Neural progenitor cell (in vitro differentiated cells): ENCODE measurements around the gene SYNE3. TPM values are rescaled to one million over a fixed set of nuclear protein-coding genes. Genes with fewer than 3 reads are reported as not detected.

Experiments
- DNase-seq: peaks from one replicate; pipeline ENCODE4 v3.0.0-alpha.2; 2016; ENCODE audit warnings: low spot score
- H2AFZ ChIP-seq: fragments of 200-600 bp; sonication (generic); replicated peaks from 2 replicates; pipeline ENCODE4 v1.6.1; 2016; ENCODE audit warnings: antibody characterized with exemption
- H3F3A ChIP-seq: fragments of 200-600 bp; sonication (generic); 2 replicates; pipeline ENCODE4 v1.6.1; 2016; ENCODE audit warnings: antibody characterized with exemption, low read depth
- H3K27ac ChIP-seq: fragments of 200-600 bp; sonication (generic); 2 replicates; pipeline ENCODE4 v1.5.1; 2016; ENCODE audit warnings: mild to moderate bottlenecking
- H3K27me3 ChIP-seq: fragments of 200-600 bp; sonication (generic); 2 replicates; pipeline ENCODE4 v1.6.1; 2016; ENCODE audit warnings: mild to moderate bottlenecking, moderate library complexity
- H3K36me3 ChIP-seq: fragments of 200-600 bp; sonication (generic); 2 replicates; pipeline ENCODE4 v1.5.1; 2016
- H3K4me1 ChIP-seq: fragments of 200-600 bp; sonication (generic); 2 replicates; pipeline ENCODE4 v1.6.1; 2016; ENCODE audit warnings: mixed run types
- H3K4me2 ChIP-seq: fragments of 200-600 bp; sonication (generic); 2 replicates; pipeline ENCODE4 v1.6.1; 2016
- H3K4me3 ChIP-seq: fragments of 200-600 bp; sonication (generic); 2 replicates; pipeline ENCODE4 v1.5.1; 2016
- H3K79me2 ChIP-seq: fragments of 200-600 bp; sonication (generic); 2 replicates; pipeline ENCODE4 v1.6.1; 2016; ENCODE audit warnings: low read depth
- H3K9ac ChIP-seq: fragments of 200-600 bp; sonication (generic); 2 replicates; pipeline ENCODE4 v1.6.1; 2016
- H3K9me3 ChIP-seq: fragments of 200-600 bp; sonication (generic); 2 replicates; pipeline ENCODE4 v1.5.1; 2016; ENCODE audit warnings: low read depth
- H4K20me1 ChIP-seq: fragments of 200-600 bp; sonication (generic); 2 replicates; pipeline ENCODE4 v1.6.1; 2016; ENCODE audit warnings: low read depth
- H3K27ac Mint-ChIP-seq: 3 replicates; pipeline ENCODE4 v1.8.0; 2021; ENCODE audit warnings: mixed read lengths
- H3K27me3 Mint-ChIP-seq: 2 replicates; pipeline ENCODE4 v1.8.0; 2022; ENCODE audit warnings: low read depth, mild to moderate bottlenecking, inconsistent platforms, moderate library complexity, mixed read lengths; ENCODE audit not compliant: insufficient read depth
- H3K36me3 Mint-ChIP-seq: 3 replicates; pipeline ENCODE4 v1.8.0; 2021; ENCODE audit warnings: mixed read lengths
- H3K4me1 Mint-ChIP-seq: 3 replicates; pipeline ENCODE4 v1.8.0; 2021; ENCODE audit warnings: mixed read lengths
- H3K4me3 Mint-ChIP-seq: 3 replicates; pipeline ENCODE4 v1.8.0; 2021; ENCODE audit warnings: mild to moderate bottlenecking, moderate library complexity, mixed read lengths
- H3K9me3 Mint-ChIP-seq: 3 replicates; pipeline ENCODE4 v1.8.0; 2020; ENCODE audit warnings: mixed read lengths
- CTCF ChIP-seq: fragments of 200-600 bp; sonication (generic); IDR thresholded peaks from 2 replicates; pipeline ENCODE4 v1.5.1; 2017; ENCODE audit warnings: antibody characterized with exemption, mild to moderate bottlenecking
- EZH2 ChIP-seq: fragments of 200-600 bp; sonication (generic); IDR thresholded peaks from 2 replicates; pipeline ENCODE4 v1.6.1; 2017; ENCODE audit warnings: antibody characterized with exemption, mild to moderate bottlenecking, moderate library complexity
- EZH2phosphoT487 ChIP-seq: fragments of 200-600 bp; sonication (generic); IDR thresholded peaks from 2 replicates; pipeline ENCODE4 v1.6.1; 2017; ENCODE audit warnings: antibody characterized with exemption
- total RNA-seq: library from RNA; depleted of rRNA; stranded (reverse); fragments of >200 nt; gene quantifications from 2 replicates; pipeline ENCODE4 v1.2.3, GENCODE V29; 2015; ENCODE audit warnings: low replicate concordance

SYNE3 gene
- total RNA-seq, 1 donor from 2014 or later = 0.06 TPM

GRCh38 chr14:95551435-95551834 lies 35.0 kb upstream of the SYNE3 start:
- H3K9me3 ChIP-seq = no peaks in the 10 kb centered on the region
- H3F3A ChIP-seq = peaks cover 12% of the 10 kb centered on the region
- Mint-ChIP-seq H3K27ac (no peak overlapping the region), H3K4me3 (no peak overlapping the region), H3K4me1 (peaks cover 12% of the 10 kb centered on the region), H3K27me3 (peaks cover 4% of the 10 kb centered on the region), H3K36me3 (peaks cover 32% of the 10 kb centered on the region), H3K9me3 (peaks cover 16% of the 10 kb centered on the region)
- no peak overlapping the region for H3K4me2 ChIP-seq
- H3K79me2 ChIP-seq = no peaks in the 10 kb centered on the region
- peaks cover 19% of the 10 kb centered on the region for H4K20me1 ChIP-seq
- no peak overlapping the region for H3K9ac ChIP-seq
- H3K36me3 ChIP-seq = no peaks in the 10 kb centered on the region
- no peak overlapping the region for H3K4me3 ChIP-seq
- no peak overlapping the region for H3K27ac ChIP-seq
- peaks cover 12% of the 10 kb centered on the region for H3K4me1 ChIP-seq
- TF ChIP-seq CTCF (no peak), EZH2 (no peak), EZH2phosphoT487 (no peak)
- no peak overlapping the region for H2AFZ ChIP-seq
- no peak for DNase-seq
- H3K27me3 ChIP-seq = no peaks in the 10 kb centered on the region

- peaks cover 16% of the 10 kb centered on the region for H3K9me3 Mint-ChIP-seq
- no peak overlapping the region for H3K4me3 Mint-ChIP-seq
- Histone ChIP-seq H3F3A (peaks cover 12% of the 10 kb centered on the region), H3K9ac (no peak overlapping the region), H3K4me2 (no peak overlapping the region), H3K79me2 (no peaks in the 10 kb centered on the region), H3K27me3 (no peaks in the 10 kb centered on the region), H4K20me1 (peaks cover 24% of the 10 kb centered on the region), H3K4me1 (peaks cover 12% of the 10 kb centered on the region), H3K4me3 (no peak overlapping the region), H3K36me3 (no peaks in the 10 kb centered on the region), H3K27ac (no peak overlapping the region), H2AFZ (no peak overlapping the region), H3K9me3 (no peaks in the 10 kb centered on the region)
- no peak overlapping the region for H3K27ac Mint-ChIP-seq
- H3K4me1 Mint-ChIP-seq = peaks cover 12% of the 10 kb centered on the region
- peaks cover 4% of the 10 kb centered on the region for H3K27me3 Mint-ChIP-seq
- no peak for TF ChIP-seq EZH2
- no peak for DNase-seq
- peaks cover 32% of the 10 kb centered on the region for H3K36me3 Mint-ChIP-seq
These were observed 33.5 kb upstream of the SYNE3 start for GRCh38 chr14:95549656-95550585.

- H3K36me3 ChIP-seq = no peaks in the 10 kb centered on the region
- DNase-seq = no peak
- no peak overlapping the region for H3K27ac ChIP-seq
These were observed 32.0 kb upstream of the SYNE3 start for GRCh38 chr14:95548328-95548929.

More at GRCh38 chr14:95548328-95548929, 32.0 kb upstream of the SYNE3 start:
- H3K4me1 ChIP-seq = peaks cover 12% of the 10 kb centered on the region
- H3F3A ChIP-seq = peaks cover 12% of the 10 kb centered on the region
- peaks cover 24% of the 10 kb centered on the region for H4K20me1 ChIP-seq
- H3K4me1 Mint-ChIP-seq = peaks cover 12% of the 10 kb centered on the region
- no peaks in the 10 kb centered on the region for H3K9me3 ChIP-seq
- H3K9ac ChIP-seq = no peak overlapping the region
- H3K27ac Mint-ChIP-seq = peak overlapping the region; percentile 68
- no peak overlapping the region for H2AFZ ChIP-seq
- H3K36me3 Mint-ChIP-seq = peaks cover 36% of the 10 kb centered on the region
- no peak overlapping the region for H3K4me3 ChIP-seq
- H3K4me3 Mint-ChIP-seq = no peak overlapping the region
- H3K79me2 ChIP-seq = no peaks in the 10 kb centered on the region
- no peak overlapping the region for H3K4me2 ChIP-seq
- peaks cover 16% of the 10 kb centered on the region for H3K9me3 Mint-ChIP-seq
- H3K27me3 Mint-ChIP-seq = peaks cover 4% of the 10 kb centered on the region
- H3K27me3 ChIP-seq = no peaks in the 10 kb centered on the region
- TF ChIP-seq EZH2phosphoT487 (no peak), CTCF (no peak), EZH2 (no peak)
